Measurements from ENCODE around the gene LRRC52.

LRRC52 gene

DNA sequence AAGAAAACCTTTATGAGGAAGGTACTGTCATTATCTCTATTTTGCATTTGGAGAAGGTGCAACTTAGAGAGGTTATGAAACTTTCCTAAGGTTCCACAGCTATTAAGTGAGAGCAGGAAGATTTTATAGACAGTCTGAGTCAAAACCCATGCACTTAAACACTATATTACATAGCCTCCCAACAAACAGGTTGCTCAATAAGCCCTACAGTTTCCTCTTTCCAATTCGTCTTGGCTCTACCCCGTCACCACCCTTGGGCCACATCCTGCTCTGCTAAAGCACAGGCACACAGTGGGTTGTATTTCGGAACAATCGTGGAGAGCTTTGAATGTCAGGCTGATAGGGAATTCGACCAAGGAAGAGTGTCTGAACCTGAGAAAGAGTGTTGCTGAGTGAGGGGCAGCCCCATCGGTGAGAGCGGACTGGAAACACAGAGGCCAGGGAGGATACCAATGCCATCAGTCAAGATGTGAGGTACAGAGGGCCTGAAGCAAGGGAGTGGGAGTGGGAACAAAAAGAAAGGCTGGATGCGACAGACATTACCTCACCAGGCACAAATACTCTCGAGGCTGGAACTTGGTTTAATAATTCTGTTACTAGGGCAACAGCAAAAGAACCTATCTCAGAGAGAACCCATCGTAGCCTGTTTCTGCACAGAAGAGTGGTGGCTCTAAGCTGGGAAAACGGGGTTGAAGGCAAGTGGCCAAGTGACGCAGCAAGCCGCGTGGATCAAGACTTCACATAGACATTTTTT is 6.3 kb upstream of the LRRC52 start:
- Histone ChIP-seq H3K4me1 (ENCODE audit: control insufficient read depth, insufficient read depth, low read length) (no peaks in the 10 kb centered on the region), H3K27ac (ENCODE audit: low read length) (no peak overlapping the region), H3K4me3 (ENCODE audit: low read length) (no peak overlapping the region), H3K36me3 (ENCODE audit: control insufficient read depth, insufficient read depth, low read length) (no peaks in the 10 kb centered on the region), H3K27me3 (ENCODE audit: control insufficient read depth, insufficient read depth, low read length) (no peaks in the 10 kb centered on the region), H3K9me3 (ENCODE audit: control insufficient read depth, insufficient read depth, low read length) (no peaks in the 10 kb centered on the region)
- no CpG with 5 or more reads among the region's 14 CpGs for WGBS (ENCODE audit: insufficient coverage, insufficient read length)
- DNase-seq (ENCODE audit: low read depth, low spot score), result no peak

DNA sequence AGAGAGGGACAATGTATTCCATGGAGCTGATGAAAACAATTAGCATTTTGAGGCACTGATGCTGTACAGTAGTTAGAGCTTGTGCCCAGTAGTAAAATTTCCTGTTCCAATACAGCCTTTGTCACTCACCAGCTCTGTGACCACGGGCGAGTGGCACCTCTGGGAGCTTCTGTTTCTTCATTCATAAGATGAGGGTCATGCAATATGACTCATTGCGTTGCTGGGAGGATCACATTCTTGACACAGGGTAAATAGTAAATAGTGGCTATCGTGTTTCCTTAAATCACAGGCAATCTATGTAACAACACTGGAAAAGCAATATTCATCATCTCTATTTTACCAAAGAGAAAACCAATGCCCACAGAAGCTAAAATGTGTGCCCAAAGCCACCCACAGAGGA is 4.5 kb upstream of the LRRC52 start:
- Histone ChIP-seq H3K27ac (ENCODE audit: low read length) (no peak overlapping the region), H3K9me3 (ENCODE audit: control insufficient read depth, insufficient read depth, low read length) (no peaks in the 10 kb centered on the region), H3K4me1 (ENCODE audit: control insufficient read depth, insufficient read depth, low read length) (peaks cover 5% of the 10 kb centered on the region; the same call in 1 of the 2 replicates), H3K27me3 (ENCODE audit: control insufficient read depth, insufficient read depth, low read length) (no peaks in the 10 kb centered on the region), H3K36me3 (ENCODE audit: control insufficient read depth, insufficient read depth, low read length) (no peaks in the 10 kb centered on the region), H3K4me3 (ENCODE audit: low read length) (no peak overlapping the region)
- WGBS (ENCODE audit: insufficient coverage, insufficient read length), result no CpG with 5 or more reads among the region's 4 CpGs
- DNase-seq (ENCODE audit: low read depth, low spot score), result no peak

DNA sequence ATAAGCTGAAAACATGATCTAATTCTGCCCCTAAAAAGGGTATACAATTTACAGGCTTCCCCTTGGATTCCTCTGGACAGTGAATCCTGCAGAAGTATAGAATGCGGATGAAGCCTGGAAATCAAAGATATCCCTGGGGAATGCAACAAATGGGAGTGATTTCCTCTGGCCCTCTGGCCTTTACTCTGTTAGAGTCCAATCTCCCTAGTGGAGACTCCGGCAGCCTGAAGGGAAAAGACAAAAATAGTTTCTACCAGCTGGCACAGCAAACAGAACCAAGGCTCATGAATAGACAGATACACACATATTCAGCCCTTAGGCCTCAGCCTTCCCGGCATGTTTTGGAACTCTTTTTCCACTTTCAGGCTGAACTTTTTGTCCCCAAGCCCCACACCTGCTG is 3.9 kb upstream of the LRRC52 start:
- no peak overlapping the region for H3K27ac ChIP-seq (ENCODE audit: low read length)
- no peak overlapping the region for H3K4me3 ChIP-seq (ENCODE audit: low read length)
- H3K36me3 ChIP-seq (ENCODE audit: control insufficient read depth, insufficient read depth, low read length), result no peaks in the 10 kb centered on the region
- H3K4me1 ChIP-seq (ENCODE audit: control insufficient read depth, insufficient read depth, low read length), result peaks cover 5% of the 10 kb centered on the region; the same call in 1 of the 2 replicates
- no peaks in the 10 kb centered on the region for H3K9me3 ChIP-seq (ENCODE audit: control insufficient read depth, insufficient read depth, low read length)
- WGBS (ENCODE audit: insufficient coverage, insufficient read length), result no CpG with 5 or more reads among the region's 3 CpGs
- DNase-seq (ENCODE audit: low read depth, low spot score), result no peak
- no peaks in the 10 kb centered on the region for H3K27me3 ChIP-seq (ENCODE audit: control insufficient read depth, insufficient read depth, low read length)

DNA sequence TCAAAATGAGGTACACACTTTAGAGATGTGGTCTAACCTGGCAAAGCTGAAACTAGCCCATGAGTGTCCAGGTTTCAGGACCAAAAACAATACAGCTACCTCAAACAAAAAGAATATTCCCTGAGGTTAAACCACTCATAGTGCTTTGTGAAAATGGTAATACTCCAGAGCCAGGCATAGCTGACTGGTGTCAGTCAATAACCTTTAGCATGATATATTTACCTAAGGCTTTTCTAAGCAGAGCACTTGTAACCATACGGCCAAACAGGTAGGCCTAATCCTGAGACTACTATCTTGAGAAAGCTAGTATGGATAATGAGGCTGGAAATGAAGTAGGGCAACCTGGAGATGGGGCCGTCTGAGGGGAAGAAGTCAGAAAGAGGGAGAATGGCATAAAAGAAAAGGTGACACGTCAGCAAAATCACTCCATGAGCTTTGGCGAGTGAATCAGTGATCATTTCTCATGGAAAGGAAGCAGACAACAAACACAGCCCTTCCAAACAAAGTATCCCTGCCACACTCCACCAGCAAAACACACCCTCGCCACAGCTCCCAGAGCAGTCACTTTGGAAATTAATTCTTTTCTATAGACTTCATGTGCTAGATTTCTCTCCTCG is 1.7 kb upstream of the LRRC52 start:
- WGBS (ENCODE audit: insufficient coverage, insufficient read length), result no CpG with 5 or more reads among the region's 6 CpGs
- Histone ChIP-seq H3K4me1 (ENCODE audit: control insufficient read depth, insufficient read depth, low read length) (peaks cover 5% of the 10 kb centered on the region; the same call in 1 of the 2 replicates), H3K27ac (ENCODE audit: low read length) (no peak overlapping the region), H3K4me3 (ENCODE audit: low read length) (no peak overlapping the region), H3K9me3 (ENCODE audit: control insufficient read depth, insufficient read depth, low read length) (no peaks in the 10 kb centered on the region), H3K27me3 (ENCODE audit: control insufficient read depth, insufficient read depth, low read length) (no peaks in the 10 kb centered on the region), H3K36me3 (ENCODE audit: control insufficient read depth, insufficient read depth, low read length) (no peaks in the 10 kb centered on the region)
- no peak for DNase-seq (ENCODE audit: low read depth, low spot score)

DNA sequence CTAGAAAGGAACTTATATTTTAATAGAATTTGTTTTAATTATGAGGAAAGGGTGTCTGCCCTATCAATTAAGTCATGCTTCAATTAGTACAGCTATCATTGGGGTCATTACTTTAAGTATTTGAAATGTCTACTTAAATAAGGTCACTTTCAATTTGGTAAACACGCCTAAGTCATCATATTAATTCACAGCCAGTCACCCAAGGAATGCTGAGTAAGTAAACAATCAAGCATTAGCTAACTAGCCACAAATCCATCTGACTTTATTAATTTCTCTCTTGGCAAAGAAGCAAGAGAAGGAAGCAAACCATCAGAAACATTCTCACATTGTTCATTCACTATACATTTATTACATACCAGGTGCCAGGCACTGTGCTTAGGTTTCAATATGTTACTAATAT is 1.2 kb upstream of the LRRC52 start:
- Histone ChIP-seq H3K36me3 (ENCODE audit: control insufficient read depth, insufficient read depth, low read length) (no peaks in the 10 kb centered on the region), H3K27ac (ENCODE audit: low read length) (no peak overlapping the region), H3K27me3 (ENCODE audit: control insufficient read depth, insufficient read depth, low read length) (no peaks in the 10 kb centered on the region), H3K4me1 (ENCODE audit: control insufficient read depth, insufficient read depth, low read length) (peaks cover 5% of the 10 kb centered on the region; the same call in 1 of the 2 replicates), H3K4me3 (ENCODE audit: low read length) (no peak overlapping the region), H3K9me3 (ENCODE audit: control insufficient read depth, insufficient read depth, low read length) (no peaks in the 10 kb centered on the region)
- no CpG with 5 or more reads among the region's 1 CpG for WGBS (ENCODE audit: insufficient coverage, insufficient read length)
- DNase-seq (ENCODE audit: low read depth, low spot score), result no peak

DNA sequence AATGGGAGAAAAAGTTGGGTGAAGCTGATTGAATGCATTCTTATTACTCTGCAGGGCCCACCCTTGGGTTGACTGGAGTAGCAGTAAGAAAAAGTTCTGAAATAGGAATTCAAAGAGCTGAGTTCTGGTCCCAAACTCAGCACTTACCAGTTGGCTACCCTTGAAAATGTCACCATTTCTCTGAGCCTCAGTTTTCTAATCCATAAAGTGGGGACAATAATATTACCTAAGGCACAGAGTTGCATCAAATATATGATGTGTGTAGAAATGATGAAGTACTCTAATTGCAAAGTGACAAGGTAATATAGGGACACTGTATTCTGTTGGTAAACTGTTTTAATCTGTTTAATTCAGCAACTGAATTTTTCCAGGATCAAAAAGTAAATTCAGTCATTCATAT is 1.2 kb downstream of the LRRC52 start:
- no peaks in the 10 kb centered on the region for H3K36me3 ChIP-seq (ENCODE audit: control insufficient read depth, insufficient read depth, low read length)
- no peaks in the 10 kb centered on the region for H3K27me3 ChIP-seq (ENCODE audit: control insufficient read depth, insufficient read depth, low read length)
- no peaks in the 10 kb centered on the region for H3K9me3 ChIP-seq (ENCODE audit: control insufficient read depth, insufficient read depth, low read length)
- DNase-seq (ENCODE audit: low read depth, low spot score), result no peak
- H3K4me1 ChIP-seq (ENCODE audit: control insufficient read depth, insufficient read depth, low read length), result peaks cover 5% of the 10 kb centered on the region; the same call in 1 of the 2 replicates
- H3K4me3 ChIP-seq (ENCODE audit: low read length), result no peak overlapping the region
- H3K27ac ChIP-seq (ENCODE audit: low read length), result no peak overlapping the region

DNA sequence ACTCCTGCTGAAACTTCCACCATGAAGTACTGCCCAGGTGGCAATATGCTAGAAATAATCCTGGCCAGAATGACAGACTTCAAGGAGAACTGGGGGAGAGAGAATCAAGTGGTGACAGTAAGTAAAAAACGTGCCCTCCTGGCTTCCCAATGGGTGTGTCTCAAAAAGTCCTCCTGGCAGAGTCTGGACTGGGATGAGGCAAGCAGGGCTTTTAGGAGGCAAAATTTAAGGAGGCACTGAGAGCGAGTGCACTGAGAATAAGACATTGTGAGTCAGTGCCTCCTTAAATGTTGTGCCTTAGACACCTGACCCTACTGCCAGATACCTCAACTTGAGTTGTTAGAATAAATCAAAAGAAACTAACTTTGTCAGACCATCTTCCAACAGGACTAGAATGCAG is 2.2 kb downstream of the LRRC52 start:
- no peak for DNase-seq (ENCODE audit: low read depth, low spot score)
- Histone ChIP-seq H3K27me3 (ENCODE audit: control insufficient read depth, insufficient read depth, low read length) (no peaks in the 10 kb centered on the region), H3K4me3 (ENCODE audit: low read length) (no peak overlapping the region), H3K9me3 (ENCODE audit: control insufficient read depth, insufficient read depth, low read length) (no peaks in the 10 kb centered on the region), H3K36me3 (ENCODE audit: control insufficient read depth, insufficient read depth, low read length) (no peaks in the 10 kb centered on the region), H3K4me1 (ENCODE audit: control insufficient read depth, insufficient read depth, low read length) (peaks cover 5% of the 10 kb centered on the region; the same call in 1 of the 2 replicates), H3K27ac (ENCODE audit: low read length) (no peak overlapping the region)
- no CpG with 5 or more reads among the region's 2 CpGs for WGBS (ENCODE audit: insufficient coverage, insufficient read length)

DNA sequence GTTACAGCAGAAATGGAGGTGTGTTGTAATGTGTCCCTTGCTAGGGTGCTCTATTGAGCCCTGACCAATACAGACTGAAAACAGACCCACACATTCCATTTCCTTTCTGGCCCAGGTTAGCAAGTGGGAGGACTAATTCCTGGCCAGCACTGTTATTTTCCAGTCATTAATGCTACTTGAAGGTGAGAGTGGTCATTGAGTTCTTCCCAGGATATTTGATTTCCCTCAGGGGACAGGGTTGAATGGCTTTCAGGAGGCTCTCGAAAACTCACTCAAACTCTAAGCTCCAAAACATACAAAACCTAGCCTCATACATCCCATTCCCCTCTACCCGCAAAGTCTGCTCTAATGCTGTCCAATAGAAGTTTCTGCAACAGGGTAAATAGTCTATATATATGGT is 6.2 kb downstream of the LRRC52 start:
- no peaks in the 10 kb centered on the region for H3K4me1 ChIP-seq (ENCODE audit: control insufficient read depth, insufficient read depth, low read length)
- no peak overlapping the region for H3K4me3 ChIP-seq (ENCODE audit: low read length)
- no peaks in the 10 kb centered on the region for H3K36me3 ChIP-seq (ENCODE audit: control insufficient read depth, insufficient read depth, low read length)
- no CpG with 5 or more reads among the region's 2 CpGs for WGBS (ENCODE audit: insufficient coverage, insufficient read length)
- no peaks in the 10 kb centered on the region for H3K9me3 ChIP-seq (ENCODE audit: control insufficient read depth, insufficient read depth, low read length)
- no peak overlapping the region for H3K27ac ChIP-seq (ENCODE audit: low read length)
- H3K27me3 ChIP-seq (ENCODE audit: control insufficient read depth, insufficient read depth, low read length), result no peaks in the 10 kb centered on the region
- no peak for DNase-seq (ENCODE audit: low read depth, low spot score)

DNA sequence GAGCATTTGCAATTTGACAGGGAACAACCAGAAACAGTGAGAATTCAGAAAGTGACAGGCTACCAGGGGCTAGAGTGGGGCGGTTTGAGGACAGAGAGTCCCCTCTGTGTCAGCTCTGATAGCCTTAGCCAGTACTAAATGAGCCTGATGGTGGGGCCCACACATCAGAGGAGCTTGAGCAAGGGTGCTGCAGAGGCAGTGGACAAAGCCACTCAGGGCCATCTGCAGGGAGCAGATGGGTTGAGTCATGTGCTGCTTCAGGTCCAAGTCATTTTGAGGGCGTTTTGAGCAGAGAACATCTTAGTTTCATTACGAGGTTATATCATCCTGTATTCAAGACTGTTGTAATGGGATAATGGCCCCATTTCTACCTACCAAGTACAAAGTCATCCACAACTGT is 7.7 kb downstream of the LRRC52 start:
- H3K27me3 ChIP-seq (ENCODE audit: control insufficient read depth, insufficient read depth, low read length), result no peaks in the 10 kb centered on the region
- DNase-seq (ENCODE audit: low read depth, low spot score), result no peak
- WGBS (ENCODE audit: insufficient coverage, insufficient read length), result no CpG with 5 or more reads among the region's 3 CpGs

DNA sequence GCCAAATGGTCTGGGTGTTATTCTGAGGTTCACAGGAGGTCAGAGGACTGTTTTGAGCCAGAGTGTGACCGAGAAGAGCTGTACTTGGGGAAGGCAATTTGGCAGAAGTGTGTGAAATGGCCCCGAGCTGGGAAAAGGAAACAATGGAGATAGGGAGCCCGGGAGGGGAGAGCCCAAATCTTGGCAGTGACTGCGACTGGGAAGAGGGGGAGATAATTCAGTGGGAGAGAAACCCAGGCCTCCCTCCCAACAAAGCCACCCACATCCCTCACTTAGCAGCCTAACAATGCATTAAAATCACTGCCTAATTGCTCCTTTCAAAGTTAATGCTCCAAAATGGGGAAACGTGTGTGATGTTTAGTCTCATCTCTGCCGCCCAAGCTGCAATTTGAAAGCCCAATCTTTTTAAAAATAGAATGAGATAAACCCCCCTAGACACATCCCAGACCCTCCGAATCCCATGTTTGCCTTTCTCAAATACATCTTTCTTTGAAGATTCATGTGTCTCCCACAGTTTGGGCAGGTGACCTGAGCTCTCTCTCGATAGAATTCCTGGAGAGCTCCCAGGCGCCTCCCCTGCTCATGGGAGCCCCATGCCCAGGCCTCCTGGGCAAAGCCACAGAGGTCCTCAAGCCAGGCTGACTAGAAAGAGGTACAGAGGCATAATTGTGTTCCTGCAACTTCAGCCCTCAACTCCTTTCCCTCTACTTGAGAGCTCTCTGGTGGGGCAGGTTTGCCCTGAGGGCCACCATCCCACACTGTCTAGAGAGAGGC is 17.3 kb downstream of the LRRC52 start:
- no peaks in the 10 kb centered on the region for H3K4me1 ChIP-seq (ENCODE audit: control insufficient read depth, insufficient read depth, low read length)
- H3K27ac ChIP-seq (ENCODE audit: low read length), result no peak overlapping the region
- H3K4me3 ChIP-seq (ENCODE audit: low read length), result no peak overlapping the region
- WGBS (ENCODE audit: insufficient coverage, insufficient read length), result no CpG with 5 or more reads among the region's 9 CpGs
- no peaks in the 10 kb centered on the region for H3K27me3 ChIP-seq (ENCODE audit: control insufficient read depth, insufficient read depth, low read length)
- DNase-seq (ENCODE audit: low read depth, low spot score), result no peak
- no peaks in the 10 kb centered on the region for H3K9me3 ChIP-seq (ENCODE audit: control insufficient read depth, insufficient read depth, low read length)
- H3K36me3 ChIP-seq (ENCODE audit: control insufficient read depth, insufficient read depth, low read length), result no peaks in the 10 kb centered on the region

More for the DNA sequence above, 7.7 kb downstream of the LRRC52 start:
- H3K4me1 ChIP-seq (ENCODE audit: control insufficient read depth, insufficient read depth, low read length), result no peaks in the 10 kb centered on the region
- no peaks in the 10 kb centered on the region for H3K9me3 ChIP-seq (ENCODE audit: control insufficient read depth, insufficient read depth, low read length)
- H3K36me3 ChIP-seq (ENCODE audit: control insufficient read depth, insufficient read depth, low read length), result no peaks in the 10 kb centered on the region
- H3K4me3 ChIP-seq (ENCODE audit: low read length), result no peak overlapping the region
- no peak overlapping the region for H3K27ac ChIP-seq (ENCODE audit: low read length)

Data from iPS DF 6.9 (cell line).